HG02678 (cell line): Measurements from ENCODE around the gene PKP4.

ENCODE experiments used
- ATAC-seq: cut with Tn5 transposase; IDR thresholded peaks from one replicate; pipeline ENCODE4 v1.9.1; 2021; ENCODE audit warnings: mild to moderate bottlenecking, moderate library complexity; ENCODE audit not compliant: unreplicated experiment

The PKP4 gene

GRCh38 chr2:158498043-158498748 lies 41.4 kb downstream of the PKP4 start:
- ATAC-seq = no peak

GRCh38 chr2:158498749-158499136 lies 42.0 kb downstream of the PKP4 start:
- no peak for ATAC-seq

GRCh38 chr2:158499383-158499782 lies 42.6 kb downstream of the PKP4 start:
- ATAC-seq = no peak

GRCh38 chr2:158500333-158500732 lies 43.6 kb downstream of the PKP4 start:
- no peak for ATAC-seq

- ATAC-seq = no peak
Observed at GRCh38 chr2:158501301-158501700, 44.5 kb downstream of the PKP4 start.

- ATAC-seq = no peak
Observed at GRCh38 chr2:158502974-158503373, 46.2 kb downstream of the PKP4 start.

GRCh38 chr2:158504088-158504487 lies 47.3 kb downstream of the PKP4 start:
- ATAC-seq = no peak

- no peak for ATAC-seq
Observed at GRCh38 chr2:158505448-158505934, 48.7 kb downstream of the PKP4 start.

GRCh38 chr2:158507141-158507540 lies 50.4 kb downstream of the PKP4 start:
- no peak for ATAC-seq

GRCh38 chr2:158507679-158508078 lies 50.9 kb downstream of the PKP4 start:
- no peak for ATAC-seq

- ATAC-seq = no peak
Observed at GRCh38 chr2:158509928-158510797, 53.4 kb downstream of the PKP4 start.

GRCh38 chr2:158510887-158511286 lies 54.1 kb downstream of the PKP4 start:
- ATAC-seq = no peak

GRCh38 chr2:158511706-158512105 lies 55.0 kb downstream of the PKP4 start:
- no peak for ATAC-seq

- no peak for ATAC-seq
Observed at GRCh38 chr2:158512323-158512722, 55.6 kb downstream of the PKP4 start.

GRCh38 chr2:158513841-158514240 lies 57.1 kb downstream of the PKP4 start:
- ATAC-seq = no peak

GRCh38 chr2:158518084-158518483 lies 61.3 kb downstream of the PKP4 start:
- no peak for ATAC-seq

- no peak for ATAC-seq
Observed at GRCh38 chr2:158519481-158519880, 62.7 kb downstream of the PKP4 start.

- no peak for ATAC-seq
Observed at GRCh38 chr2:158529379-158530259, 72.9 kb downstream of the PKP4 start.

GRCh38 chr2:158530829-158531228 lies 74.1 kb downstream of the PKP4 start:
- no peak for ATAC-seq

GRCh38 chr2:158533009-158533408 lies 76.3 kb downstream of the PKP4 start:
- no peak for ATAC-seq
